ENCODE measurements around the gene FAM89B.

- TF ChIP-seq EZH2 (IDR thresholded peaks at IDR 0.05; ENCODE audit: low read length) (no peak), CTCF (optimal IDR thresholded peaks at IDR 0.05 in 1 of 3, IDR thresholded peaks at IDR 0.05 in 1 of 3, conservative IDR thresholded peaks at IDR 0.05 in 1 of 3; ENCODE audit: extremely low read depth in 1 of 3, insufficient read depth in 2 of 3, low read length in 3 of 3) (no peak)
Measured at GRCh38 chr11:65578667-65579066, 6.3 kb downstream of the FAM89B start.

Measured in keratinocyte (primary cell).